Stimulated activated effector memory CD8-positive, alpha-beta T cell treated with anti-CD3 and anti-CD28 coated beads, Interleukin-12 subunit alpha, Interleukin-12 subunit beta, amount 100 ng/mL, for 72 hours (primary cell): ENCODE measurements around the gene CHD3.
"Not testable (repeated sequence)": the region's sequence is repeated elsewhere in the genome, so short reads cannot be mapped to it uniquely, and the experiment has no call there.

Experiments
- ATAC-seq: fragments of 150-1000 bp; cut with Tn5 transposase; 2 replicates; pipeline ENCODE4 v1.10.0; 2021
- DNase-seq, 2 donors: peaks; one replicate each; pipeline ENCODE4 v3.0.0; 2021 to 2022; ENCODE audit warnings: low spot score in 2 of 2
- H3K27ac Mint-ChIP-seq: one replicate; pipeline ENCODE4 v1.8.0; 2022; ENCODE audit warnings: mild to moderate bottlenecking, mixed read lengths
- H3K36me3 Mint-ChIP-seq: one replicate; pipeline ENCODE4 v1.8.0; 2022; ENCODE audit warnings: mild to moderate bottlenecking, mixed read lengths
- H3K4me1 Mint-ChIP-seq: one replicate; pipeline ENCODE4 v1.8.0; 2022; ENCODE audit warnings: mixed read lengths
- H3K4me3 Mint-ChIP-seq: one replicate; pipeline ENCODE4 v1.8.0; 2022; ENCODE audit warnings: mild to moderate bottlenecking, mixed read lengths
- H3K9me3 Mint-ChIP-seq: one replicate; pipeline ENCODE4 v1.8.0; 2022; ENCODE audit warnings: mixed read lengths

CHD3 gene

GRCh38 chr17:7855660-7856010 lies 33.0 kb upstream of the CHD3 start:
- no peak overlapping the region for H3K4me3 Mint-ChIP-seq
- H3K4me1 Mint-ChIP-seq: peaks cover 26% of the 10 kb centered on the region
- ATAC-seq (no peak), DNase-seq (no peak)
- H3K36me3 Mint-ChIP-seq: peaks cover 10% of the 10 kb centered on the region
- H3K9me3 Mint-ChIP-seq: no peaks in the 10 kb centered on the region
- no peak overlapping the region for H3K27ac Mint-ChIP-seq

GRCh38 chr17:7856011-7856810 lies 32.4 kb upstream of the CHD3 start:
- Mint-ChIP-seq H3K36me3 (peaks cover 16% of the 10 kb centered on the region), H3K27ac (no peak overlapping the region), H3K4me1 (peaks cover 21% of the 10 kb centered on the region), H3K4me3 (no peak overlapping the region), H3K9me3 (no peaks in the 10 kb centered on the region)
- no peak for DNase-seq
- ATAC-seq: no peak

- ATAC-seq: peak; percentile 92
- Mint-ChIP-seq H3K27ac (no peak within 1 kb of the TSS), H3K9me3 (no peaks in the 10 kb centered on the region), H3K4me3 (no peak within 1 kb of the TSS), H3K36me3 (peaks cover 24% of the 10 kb centered on the region), H3K4me1 (peaks cover 12% of the 10 kb centered on the region)
- DNase-seq: peak; percentile 85 to 96
These were observed 31.5 kb upstream of the CHD3 start, which contains the start of gene NAA38 for GRCh38 chr17:7856811-7857712. NAA38 (minus strand) TSS chr17:7857559; CDS start chr17:7857463, 96 bp downstream.

GRCh38 chr17:7857713-7858521 lies 30.7 kb upstream of the CHD3 start, which contains the start of gene CYB5D1:
CYB5D1 (plus strand) TSS chr17:7858003; CDS start chr17:7858135, 132 bp downstream.
- Mint-ChIP-seq H3K4me1 (peaks cover 6% of the 10 kb centered on the region), H3K4me3 (no peak within 1 kb of the TSS), H3K9me3 (no peaks in the 10 kb centered on the region), H3K36me3 (peaks cover 29% of the 10 kb centered on the region), H3K27ac (no peak within 1 kb of the TSS)
- ATAC-seq: peak; percentile 66
- peak; percentile 67 to 94 for DNase-seq

- peaks cover 5% of the 10 kb centered on the region for H3K4me1 Mint-ChIP-seq
These were observed 30.1 kb upstream of the CHD3 start for GRCh38 chr17:7858522-7858810.

GRCh38 chr17:7859028-7859427 lies 29.6 kb upstream of the CHD3 start:
- Mint-ChIP-seq H3K4me1 (no peaks in the 10 kb centered on the region), H3K27ac (no peak overlapping the region), H3K36me3 (peaks cover 30% of the 10 kb centered on the region), H3K9me3 (no peaks in the 10 kb centered on the region), H3K4me3 (no peak overlapping the region)
- no peak for DNase-seq
- no peak for ATAC-seq

More at GRCh38 chr17:7858522-7858810, 30.1 kb upstream of the CHD3 start:
- ATAC-seq (no peak), DNase-seq (no peak)
- Mint-ChIP-seq H3K4me3 (no peak overlapping the region), H3K36me3 (peaks cover 30% of the 10 kb centered on the region), H3K9me3 (no peaks in the 10 kb centered on the region), H3K27ac (no peak overlapping the region)

GRCh38 chr17:7862692-7863437 lies 25.7 kb upstream of the CHD3 start:
- Mint-ChIP-seq H3K36me3 (peaks cover 54% of the 10 kb centered on the region), H3K27ac (no peak overlapping the region), H3K9me3 (no peaks in the 10 kb centered on the region), H3K4me3 (no peak overlapping the region), H3K4me1 (peaks cover 13% of the 10 kb centered on the region)
- peak in 1 of 2 donors; percentile 64 for DNase-seq
- ATAC-seq: no peak

GRCh38 chr17:7864384-7864783 lies 24.2 kb upstream of the CHD3 start:
- not testable (repeated sequence) for H3K27ac Mint-ChIP-seq, DNase-seq, ATAC-seq, H3K9me3 Mint-ChIP-seq, H3K4me3 Mint-ChIP-seq
- H3K4me1 Mint-ChIP-seq: peaks cover 24% of the 10 kb centered on the region
- H3K36me3 Mint-ChIP-seq: peaks cover 51% of the 10 kb centered on the region

GRCh38 chr17:7864995-7865650 lies 23.5 kb upstream of the CHD3 start:
- Mint-ChIP-seq H3K9me3 (no peaks in the 10 kb centered on the region), H3K36me3 (peaks cover 49% of the 10 kb centered on the region), H3K4me3 (no peak overlapping the region), H3K27ac (no peak overlapping the region), H3K4me1 (peaks cover 24% of the 10 kb centered on the region)
- peak; percentile 37 for ATAC-seq
- no peak for DNase-seq

- H3K4me3 Mint-ChIP-seq: peak overlapping the region; percentile 45
- H3K4me1 Mint-ChIP-seq: peaks cover 24% of the 10 kb centered on the region
- H3K9me3 Mint-ChIP-seq: no peaks in the 10 kb centered on the region
- H3K27ac Mint-ChIP-seq: peak overlapping the region; percentile 81
- peaks cover 30% of the 10 kb centered on the region for H3K36me3 Mint-ChIP-seq
- no peak for DNase-seq
- ATAC-seq: peak; percentile 72
These were observed 20.7 kb upstream of the CHD3 start for GRCh38 chr17:7867881-7868329.

GRCh38 chr17:7873051-7873450 lies 15.5 kb upstream of the CHD3 start:
- Mint-ChIP-seq H3K36me3 (peaks cover 49% of the 10 kb centered on the region), H3K9me3 (no peaks in the 10 kb centered on the region), H3K27ac (peak overlapping the region; percentile 60), H3K4me3 (no peak overlapping the region), H3K4me1 (peaks cover 23% of the 10 kb centered on the region)
- no peak for DNase-seq
- no peak for ATAC-seq

- H3K9me3 Mint-ChIP-seq: no peaks in the 10 kb centered on the region
- H3K36me3 Mint-ChIP-seq: peaks cover 52% of the 10 kb centered on the region
- H3K4me1 Mint-ChIP-seq: peaks cover 14% of the 10 kb centered on the region
- no peak for DNase-seq
- no peak overlapping the region for H3K4me3 Mint-ChIP-seq
- H3K27ac Mint-ChIP-seq: peak overlapping the region; percentile 2
- ATAC-seq: no peak
These were observed 12.7 kb upstream of the CHD3 start for GRCh38 chr17:7875804-7876370.

GRCh38 chr17:7878234-7878633 lies 10.4 kb upstream of the CHD3 start:
- Mint-ChIP-seq H3K4me3 (no peak overlapping the region), H3K9me3 (no peaks in the 10 kb centered on the region), H3K27ac (no peak overlapping the region), H3K4me1 (peaks cover 14% of the 10 kb centered on the region), H3K36me3 (peaks cover 47% of the 10 kb centered on the region)
- ATAC-seq: no peak
- DNase-seq: no peak
